ENCODE results near the gene PKHD1.

The PKHD1 gene

DNA sequence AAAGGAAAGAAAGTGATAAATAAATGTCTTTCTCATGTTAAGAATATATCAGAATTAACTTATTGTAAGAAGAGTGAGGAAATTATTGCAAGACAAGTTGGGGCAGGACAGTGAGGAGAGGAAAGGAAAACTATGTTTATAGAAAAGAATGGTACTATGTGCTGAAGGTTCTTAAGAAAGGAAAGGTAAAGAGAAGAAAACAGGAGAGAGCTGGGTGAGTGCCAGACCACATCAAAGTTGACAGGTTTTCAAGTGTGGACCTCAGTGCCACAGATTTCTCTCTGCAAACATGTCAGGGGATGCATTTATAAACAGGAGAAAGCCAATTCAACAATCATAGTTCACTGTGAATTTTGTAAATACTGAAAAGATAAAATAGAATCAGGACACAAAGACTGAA lies 439.2 kb downstream of the PKHD1 start:
- no peak overlapping the region for H3K4me3 Mint-ChIP-seq
- H3K9me3 Mint-ChIP-seq = peaks cover 7% of the 10 kb centered on the region
- no peaks in the 10 kb centered on the region for H3K36me3 Mint-ChIP-seq (ENCODE audit: low read depth)
- H3K4me1 Mint-ChIP-seq (ENCODE audit: low read depth) = no peaks in the 10 kb centered on the region
- H3K27me3 Mint-ChIP-seq = no peaks in the 10 kb centered on the region
- no peak overlapping the region for H3K27ac Mint-ChIP-seq

DNA sequence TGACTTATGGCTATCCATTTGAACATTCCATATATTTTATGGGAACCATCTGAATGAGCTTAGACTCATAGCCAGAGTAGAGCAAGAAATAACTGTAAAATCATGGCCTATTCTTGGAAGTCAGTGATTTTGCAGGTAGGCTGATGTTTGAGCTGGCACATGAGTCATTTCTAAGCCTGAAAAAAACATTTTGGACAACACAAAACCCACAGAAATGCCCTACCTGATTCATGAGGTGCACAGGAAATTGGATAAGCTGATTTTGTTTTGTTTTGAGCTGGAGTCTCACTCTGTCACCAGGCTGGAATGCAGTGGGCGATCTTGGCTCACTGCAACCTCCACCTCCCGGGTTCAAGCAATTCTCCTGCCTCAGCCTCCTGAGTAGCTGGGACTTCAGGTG lies 443.0 kb downstream of the PKHD1 start:
- no peaks in the 10 kb centered on the region for H3K4me1 Mint-ChIP-seq (ENCODE audit: low read depth)
- H3K9me3 Mint-ChIP-seq = peaks cover 12% of the 10 kb centered on the region
- H3K4me3 Mint-ChIP-seq = no peak overlapping the region
- no peak overlapping the region for H3K27ac Mint-ChIP-seq
- no peaks in the 10 kb centered on the region for H3K36me3 Mint-ChIP-seq (ENCODE audit: low read depth)
- no peaks in the 10 kb centered on the region for H3K27me3 Mint-ChIP-seq

DNA sequence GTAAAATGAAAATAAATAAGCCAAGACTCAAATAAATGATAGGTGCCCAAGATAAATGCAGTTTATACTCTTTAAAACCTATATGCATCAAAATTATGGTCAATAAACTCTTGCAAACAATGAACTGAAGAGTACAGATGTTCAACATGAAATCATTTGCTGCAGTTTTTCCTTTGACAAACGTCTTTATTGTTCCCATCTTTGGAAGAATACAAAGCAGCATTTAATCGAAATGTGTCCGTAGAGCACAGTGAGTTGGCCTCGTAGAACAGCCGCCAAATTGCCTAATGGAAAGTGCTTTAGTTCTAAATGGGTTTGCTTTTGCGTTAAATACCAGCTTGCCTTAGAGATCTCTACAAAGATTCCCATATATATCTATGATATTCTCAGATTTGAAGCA lies 447.4 kb downstream of the PKHD1 start:
- Mint-ChIP-seq H3K27me3 (no peaks in the 10 kb centered on the region), H3K9me3 (peaks cover 5% of the 10 kb centered on the region), H3K36me3 (ENCODE audit: low read depth) (no peaks in the 10 kb centered on the region), H3K4me3 (no peak overlapping the region), H3K4me1 (ENCODE audit: low read depth) (no peaks in the 10 kb centered on the region), H3K27ac (no peak overlapping the region)

DNA sequence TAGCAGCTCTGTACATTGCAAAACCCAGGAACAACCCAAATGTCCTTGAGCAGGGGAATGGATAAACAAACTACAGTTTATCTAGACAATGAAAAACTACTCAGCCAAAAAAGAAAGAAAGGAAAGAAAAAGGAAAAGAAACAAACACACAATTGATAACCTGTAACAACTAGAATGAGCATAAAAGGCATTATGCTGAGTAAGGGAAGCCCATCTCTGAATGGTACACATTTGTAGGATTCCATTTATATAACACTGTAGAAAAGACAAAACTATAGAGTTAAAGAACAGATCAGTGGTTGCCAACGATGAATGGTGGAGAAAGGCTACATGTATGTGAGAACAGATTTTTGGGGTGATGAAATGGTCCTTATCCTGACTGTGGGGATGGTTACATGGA lies 454.0 kb downstream of the PKHD1 start:
- Mint-ChIP-seq H3K27ac (no peak overlapping the region), H3K27me3 (no peaks in the 10 kb centered on the region), H3K9me3 (no peaks in the 10 kb centered on the region), H3K4me1 (ENCODE audit: low read depth) (no peaks in the 10 kb centered on the region), H3K36me3 (ENCODE audit: low read depth) (no peaks in the 10 kb centered on the region), H3K4me3 (no peak overlapping the region)

DNA sequence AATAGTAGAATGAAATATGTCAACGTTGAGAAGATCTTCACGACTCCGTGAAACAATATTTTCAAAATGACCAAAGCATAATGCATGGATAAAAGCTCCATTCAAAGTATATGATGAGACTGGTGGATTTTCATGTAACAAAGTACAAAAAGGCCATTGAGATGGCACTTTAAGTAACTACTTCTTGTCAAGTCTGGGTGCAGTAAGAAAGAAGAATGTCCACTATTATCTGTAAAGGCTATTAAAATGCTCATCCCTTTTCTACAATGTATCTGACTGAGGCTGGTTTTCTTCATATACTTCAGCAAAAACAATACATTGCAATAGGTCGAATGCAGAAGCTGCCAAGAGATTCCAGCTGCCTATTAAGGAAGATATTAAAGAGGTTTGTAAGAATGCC lies 457.4 kb downstream of the PKHD1 start:
- Mint-ChIP-seq H3K4me3 (no peak overlapping the region), H3K4me1 (ENCODE audit: low read depth) (no peaks in the 10 kb centered on the region), H3K27ac (no peak overlapping the region), H3K27me3 (no peaks in the 10 kb centered on the region), H3K36me3 (ENCODE audit: low read depth) (no peaks in the 10 kb centered on the region), H3K9me3 (no peaks in the 10 kb centered on the region)

DNA sequence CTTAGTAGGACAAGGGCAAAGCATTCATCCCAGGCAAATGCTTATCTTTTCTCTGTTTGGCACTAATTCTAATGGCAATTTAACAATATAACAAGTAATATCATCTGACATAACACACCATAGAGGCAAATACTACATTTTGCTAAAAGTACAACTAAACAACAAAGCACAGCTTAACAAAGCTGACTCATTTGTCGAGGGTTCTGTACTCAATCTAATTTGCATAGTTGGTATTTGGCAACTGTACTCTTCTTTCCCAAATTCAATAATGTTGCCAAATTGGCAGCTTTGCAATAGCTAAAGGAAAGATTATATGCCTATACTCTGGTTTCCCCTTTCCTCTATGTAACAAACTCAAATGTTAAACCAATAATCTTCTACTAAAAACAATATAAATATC lies 461.0 kb downstream of the PKHD1 start:
- H3K9me3 Mint-ChIP-seq = no peaks in the 10 kb centered on the region
- H3K27ac Mint-ChIP-seq = no peak overlapping the region
- H3K4me3 Mint-ChIP-seq = no peak overlapping the region
- no peaks in the 10 kb centered on the region for H3K27me3 Mint-ChIP-seq
- no peaks in the 10 kb centered on the region for H3K4me1 Mint-ChIP-seq (ENCODE audit: low read depth)
- no peaks in the 10 kb centered on the region for H3K36me3 Mint-ChIP-seq (ENCODE audit: low read depth)

DNA sequence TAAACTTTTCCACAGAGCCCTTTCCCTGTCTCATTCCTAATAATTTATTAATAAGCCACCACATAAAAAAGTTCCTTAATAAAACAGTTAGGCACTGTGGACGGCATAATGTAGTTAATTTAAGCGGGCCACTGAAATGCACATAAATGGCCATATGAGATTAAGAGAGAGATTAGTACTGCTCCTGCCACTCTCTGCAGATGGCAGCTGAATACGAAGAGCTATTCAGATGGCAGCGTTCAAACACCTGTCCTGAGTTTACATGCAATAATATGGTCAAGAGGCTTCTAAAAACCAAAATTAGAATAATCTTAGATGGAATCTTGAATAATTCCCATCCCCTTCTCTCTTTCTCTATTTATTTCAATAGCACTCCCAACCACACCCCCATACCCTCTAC lies 461.8 kb downstream of the PKHD1 start:
- no peak overlapping the region for H3K4me3 Mint-ChIP-seq
- no peaks in the 10 kb centered on the region for H3K9me3 Mint-ChIP-seq
- H3K27ac Mint-ChIP-seq = no peak overlapping the region
- no peaks in the 10 kb centered on the region for H3K27me3 Mint-ChIP-seq
- no peaks in the 10 kb centered on the region for H3K4me1 Mint-ChIP-seq (ENCODE audit: low read depth)
- H3K36me3 Mint-ChIP-seq (ENCODE audit: low read depth) = no peaks in the 10 kb centered on the region

DNA sequence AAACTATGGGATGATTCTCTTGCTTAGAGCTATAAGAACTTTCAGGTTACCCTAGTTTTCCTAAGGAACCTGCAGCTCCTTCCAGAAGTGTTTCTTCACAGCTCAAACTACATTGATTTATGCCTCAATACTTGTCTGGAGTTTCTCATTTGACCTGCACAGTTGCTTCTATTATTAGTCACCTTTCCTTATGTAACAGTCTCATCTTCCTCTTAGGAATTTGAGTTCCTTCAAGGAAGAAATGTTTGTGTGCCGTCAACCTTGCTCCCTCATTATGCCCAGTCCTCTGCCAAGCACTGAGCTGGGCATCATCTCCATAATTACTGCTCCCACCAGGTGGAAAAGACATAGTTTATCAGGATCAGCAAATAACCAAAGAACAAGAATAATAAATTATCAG lies 466.4 kb downstream of the PKHD1 start:
- no peaks in the 10 kb centered on the region for H3K27me3 Mint-ChIP-seq
- no peaks in the 10 kb centered on the region for H3K4me1 Mint-ChIP-seq (ENCODE audit: low read depth)
- H3K27ac Mint-ChIP-seq = no peak overlapping the region
- no peak overlapping the region for H3K4me3 Mint-ChIP-seq
- no peaks in the 10 kb centered on the region for H3K36me3 Mint-ChIP-seq (ENCODE audit: low read depth)
- peaks cover 4% of the 10 kb centered on the region for H3K9me3 Mint-ChIP-seq

DNA sequence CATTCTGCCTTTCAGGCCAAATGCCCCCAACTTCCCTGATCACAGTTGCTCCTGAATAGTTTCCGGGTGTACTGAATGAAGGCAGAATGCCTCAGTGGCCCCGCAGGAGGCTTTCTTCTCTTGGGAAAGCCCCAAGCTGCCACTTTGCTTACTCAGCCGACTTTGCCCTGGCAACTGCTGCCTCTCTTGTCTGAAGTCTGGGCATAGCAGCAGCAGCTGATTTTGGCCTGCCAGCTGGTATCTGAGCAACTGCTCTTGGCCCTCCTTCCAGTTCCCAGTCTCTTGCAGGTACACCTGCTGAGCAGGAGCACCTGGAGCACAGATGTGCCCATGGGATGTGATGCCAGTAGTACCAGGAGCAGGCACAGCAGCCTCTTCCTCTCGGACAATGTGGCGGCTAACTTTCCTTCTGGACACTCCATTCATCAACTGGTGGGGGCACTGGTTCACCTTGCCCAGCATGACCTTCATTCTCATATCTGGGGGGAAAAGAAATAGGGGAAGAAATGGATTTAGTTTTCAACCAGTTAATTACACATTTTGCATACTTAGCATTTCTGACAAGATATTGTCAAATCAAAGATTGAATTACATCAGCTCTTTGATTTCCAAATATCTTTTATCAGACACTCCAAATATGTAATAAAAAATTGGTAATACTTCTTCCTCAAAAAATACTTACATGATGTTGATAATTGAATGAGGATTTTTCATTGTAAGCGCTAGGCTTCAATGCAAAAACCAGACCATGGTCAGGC lies 468.2 kb downstream of the PKHD1 start:
- no peaks in the 10 kb centered on the region for H3K27me3 Mint-ChIP-seq
- H3K9me3 Mint-ChIP-seq = peaks cover 4% of the 10 kb centered on the region
- H3K4me3 Mint-ChIP-seq = no peak overlapping the region
- no peaks in the 10 kb centered on the region for H3K36me3 Mint-ChIP-seq (ENCODE audit: low read depth)
- H3K27ac Mint-ChIP-seq = no peak overlapping the region
- H3K4me1 Mint-ChIP-seq (ENCODE audit: low read depth) = no peaks in the 10 kb centered on the region

DNA sequence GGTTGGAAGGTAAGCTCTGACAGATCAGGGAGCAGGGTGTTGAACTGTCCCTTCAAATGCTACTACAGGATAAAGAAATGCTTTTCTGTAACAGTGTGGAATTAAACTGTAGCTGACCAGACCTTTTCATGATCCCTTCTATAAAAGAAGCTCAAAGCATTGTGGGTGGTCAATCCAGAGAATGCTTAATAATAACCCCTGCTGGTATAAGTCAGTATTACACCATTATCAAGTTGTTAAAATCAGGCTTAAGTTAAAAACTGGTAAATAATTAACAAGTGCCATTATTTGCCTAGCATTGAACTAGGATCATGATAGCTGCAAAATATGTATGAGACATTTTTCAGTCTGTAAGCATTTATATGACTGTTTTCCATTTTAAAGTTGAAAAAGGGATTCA lies 468.9 kb downstream of the PKHD1 start:
- peaks cover 4% of the 10 kb centered on the region for H3K9me3 Mint-ChIP-seq
- H3K36me3 Mint-ChIP-seq (ENCODE audit: low read depth) = no peaks in the 10 kb centered on the region
- H3K4me1 Mint-ChIP-seq (ENCODE audit: low read depth) = no peaks in the 10 kb centered on the region
- H3K27ac Mint-ChIP-seq = no peak overlapping the region
- no peaks in the 10 kb centered on the region for H3K27me3 Mint-ChIP-seq
- H3K4me3 Mint-ChIP-seq = no peak overlapping the region

DNA sequence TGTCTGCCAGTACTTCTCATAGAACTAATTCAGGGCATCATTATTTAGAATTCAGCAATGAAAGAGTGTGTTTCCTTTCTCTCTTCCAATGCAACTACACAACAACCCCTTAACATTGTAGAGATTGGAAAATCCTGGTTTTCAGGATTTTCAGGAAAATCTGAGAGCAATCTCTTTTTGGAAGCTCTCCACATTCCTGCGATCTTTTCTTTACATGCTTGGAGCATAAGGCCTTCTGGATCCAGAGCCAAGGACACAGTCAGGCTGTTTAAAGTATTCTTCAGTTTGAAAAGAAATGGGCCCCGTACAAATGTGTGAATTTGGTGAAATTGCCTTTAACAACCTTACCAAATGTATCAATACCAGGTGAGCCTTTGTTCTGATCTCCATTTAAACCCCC lies 469.7 kb downstream of the PKHD1 start:
- no peak overlapping the region for H3K4me3 Mint-ChIP-seq
- no peaks in the 10 kb centered on the region for H3K4me1 Mint-ChIP-seq (ENCODE audit: low read depth)
- H3K27ac Mint-ChIP-seq = no peak overlapping the region
- H3K9me3 Mint-ChIP-seq = peaks cover 4% of the 10 kb centered on the region
- H3K36me3 Mint-ChIP-seq (ENCODE audit: low read depth) = no peaks in the 10 kb centered on the region
- no peaks in the 10 kb centered on the region for H3K27me3 Mint-ChIP-seq

DNA sequence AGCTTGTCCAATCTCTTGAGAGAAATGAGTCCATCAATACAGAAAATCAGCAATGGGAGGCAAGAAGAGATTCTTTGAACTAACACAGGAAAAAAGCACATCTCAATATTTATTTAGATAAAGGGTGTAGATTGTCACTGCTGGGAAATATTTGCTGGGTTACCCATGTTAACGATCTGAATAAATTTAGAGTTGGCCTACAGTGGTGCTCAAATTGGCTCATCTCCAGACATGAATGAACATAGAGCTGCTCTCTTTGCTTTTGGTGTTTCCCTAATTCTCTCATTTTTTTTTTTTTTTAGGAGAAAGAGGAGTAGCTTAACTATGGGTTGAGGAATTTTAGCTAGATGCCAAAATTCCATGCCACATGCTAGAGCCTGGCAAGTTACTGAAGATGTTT lies 471.2 kb downstream of the PKHD1 start:
- peaks cover 4% of the 10 kb centered on the region for H3K9me3 Mint-ChIP-seq
- H3K36me3 Mint-ChIP-seq (ENCODE audit: low read depth) = no peaks in the 10 kb centered on the region
- no peaks in the 10 kb centered on the region for H3K4me1 Mint-ChIP-seq (ENCODE audit: low read depth)
- no peak overlapping the region for H3K27ac Mint-ChIP-seq
- no peak overlapping the region for H3K4me3 Mint-ChIP-seq
- H3K27me3 Mint-ChIP-seq = no peaks in the 10 kb centered on the region

DNA sequence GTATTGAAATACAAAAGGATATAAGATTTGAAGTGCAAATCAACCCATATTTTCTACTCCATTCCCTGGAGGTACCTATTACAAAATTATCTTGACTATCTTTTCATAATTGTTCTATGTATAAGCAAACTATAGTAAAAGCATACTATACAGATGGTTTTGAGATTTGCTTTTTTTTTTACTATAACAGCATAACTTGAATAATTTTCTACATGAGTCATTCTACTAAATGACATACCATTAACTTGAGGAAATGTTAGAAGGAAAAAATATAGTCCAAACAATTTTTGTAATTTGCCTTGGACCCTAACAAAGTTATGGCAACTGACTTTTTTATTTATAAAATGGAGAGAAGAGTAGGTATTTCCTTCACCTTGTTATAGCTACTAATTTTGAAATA lies 472.7 kb downstream of the PKHD1 start:
- H3K4me3 Mint-ChIP-seq = no peak overlapping the region

DNA sequence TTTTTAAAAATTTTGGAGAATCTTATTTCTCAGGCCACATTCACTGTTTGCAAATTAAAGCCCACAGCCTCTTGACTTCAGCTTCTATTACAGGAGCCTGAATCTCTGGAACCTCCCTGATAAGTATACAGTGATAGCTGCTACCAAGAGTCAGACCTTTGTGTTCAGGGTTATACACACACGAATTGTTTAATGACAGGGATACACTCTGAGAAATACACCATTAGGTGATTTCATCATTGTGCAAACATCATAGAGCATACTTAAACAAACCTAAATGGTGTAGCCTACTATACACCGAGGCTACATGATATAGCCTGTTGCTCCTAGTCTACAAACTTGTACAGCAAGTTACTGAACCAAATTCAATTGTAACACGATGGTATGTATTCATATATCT lies 473.9 kb downstream of the PKHD1 start:
- Mint-ChIP-seq H3K9me3 (peaks cover 4% of the 10 kb centered on the region), H3K27ac (no peak overlapping the region), H3K36me3 (ENCODE audit: low read depth) (no peaks in the 10 kb centered on the region), H3K4me3 (no peak overlapping the region), H3K4me1 (ENCODE audit: low read depth) (no peaks in the 10 kb centered on the region), H3K27me3 (no peaks in the 10 kb centered on the region)

More for the DNA sequence above, 472.7 kb downstream of the PKHD1 start:
- Mint-ChIP-seq H3K9me3 (peaks cover 4% of the 10 kb centered on the region), H3K27me3 (no peaks in the 10 kb centered on the region), H3K36me3 (ENCODE audit: low read depth) (no peaks in the 10 kb centered on the region), H3K27ac (no peak overlapping the region), H3K4me1 (ENCODE audit: low read depth) (no peaks in the 10 kb centered on the region)

DNA sequence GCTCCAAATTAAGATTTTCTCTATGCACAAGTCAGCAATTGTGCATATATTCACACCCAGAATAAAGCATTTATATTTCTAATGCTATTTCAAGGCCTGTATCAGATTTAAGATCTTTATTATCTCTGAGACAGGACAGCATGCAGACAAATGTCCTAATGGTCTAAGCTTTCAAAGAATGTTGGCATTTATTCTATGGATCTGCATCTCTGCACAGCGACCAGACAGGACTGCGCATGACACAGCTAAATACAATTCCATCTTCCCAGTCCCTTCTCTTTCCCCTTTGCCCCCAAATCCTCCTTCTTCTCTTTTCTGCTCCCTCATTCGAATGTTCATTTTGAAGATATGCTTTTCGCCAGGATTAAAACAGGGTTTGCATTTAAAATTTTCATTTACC lies 478.5 kb downstream of the PKHD1 start:
- Mint-ChIP-seq H3K9me3 (peaks cover 4% of the 10 kb centered on the region), H3K27ac (no peak overlapping the region), H3K36me3 (ENCODE audit: low read depth) (no peaks in the 10 kb centered on the region), H3K4me3 (no peak overlapping the region), H3K27me3 (no peaks in the 10 kb centered on the region), H3K4me1 (ENCODE audit: low read depth) (no peaks in the 10 kb centered on the region)

DNA sequence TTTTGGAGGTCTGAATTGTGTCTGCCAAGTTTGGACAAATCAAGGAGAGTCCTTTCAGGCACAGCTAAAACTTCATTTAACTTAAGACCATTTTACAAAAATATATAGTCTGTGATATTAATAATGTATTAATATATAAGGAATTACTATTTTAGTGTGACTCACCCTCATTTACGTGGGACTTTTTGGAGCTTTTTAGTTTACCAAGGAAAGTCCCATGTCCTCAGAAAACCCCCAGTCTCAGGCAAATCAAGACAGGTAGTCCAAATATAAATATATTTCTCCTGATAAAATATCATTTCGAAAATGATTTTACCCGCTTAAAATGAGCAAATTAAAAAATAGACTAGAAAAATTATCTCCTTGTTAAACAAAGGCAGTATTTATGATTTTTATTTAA lies 479.0 kb downstream of the PKHD1 start:
- Mint-ChIP-seq H3K27ac (no peak overlapping the region), H3K36me3 (ENCODE audit: low read depth) (no peaks in the 10 kb centered on the region), H3K9me3 (peaks cover 4% of the 10 kb centered on the region), H3K4me1 (ENCODE audit: low read depth) (no peaks in the 10 kb centered on the region), H3K27me3 (no peaks in the 10 kb centered on the region), H3K4me3 (no peak overlapping the region)
